ENCODE measurements around the gene CKLF. TPM values are rescaled to one million over a fixed set of nuclear protein-coding genes. Genes with fewer than 3 reads are reported as not detected.

The CKLF gene
- total and polyA plus RNA-seq, 4 donors = 9.5 to 36.1 (median 21.5) TPM

DNA sequence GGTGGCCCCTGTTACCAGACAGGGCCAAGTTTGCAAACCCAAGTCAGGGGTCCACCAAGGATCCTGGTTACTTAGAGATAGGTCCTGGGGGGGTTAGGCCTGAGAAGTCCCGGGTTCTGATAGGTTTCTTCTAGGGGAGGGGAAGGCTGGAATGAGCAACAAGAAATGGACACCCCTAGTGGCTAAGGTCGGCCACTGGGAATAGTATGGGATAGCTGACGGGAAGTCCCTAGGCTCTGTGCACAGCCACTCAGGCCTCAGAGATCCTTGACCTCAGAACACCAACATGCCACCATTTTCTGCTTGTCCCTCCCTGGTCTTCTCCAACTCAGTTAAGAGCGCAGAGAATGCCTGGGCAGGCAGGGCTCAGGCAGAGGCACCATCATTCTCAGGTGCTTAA is 15.9 kb upstream of the CKLF start:
- Histone ChIP-seq H3K36me3 (ENCODE audit: control insufficient read depth in 4 of 4, insufficient read depth in 3 of 4, low read depth in 1 of 4, low read length in 3 of 4) (peaks cover 4 to 33% (median 13%) of the 10 kb centered on the region in 4 donors), H3K4me1 (ENCODE audit: control insufficient read depth in 4 of 4, insufficient read depth in 4 of 4, low read length in 3 of 4) (no peaks in the 10 kb centered on the region), H3K9me3 (ENCODE audit: control insufficient read depth in 4 of 4, low read length in 3 of 4) (no peaks in the 10 kb centered on the region), H3K4me3 (ENCODE audit: low read depth in 1 of 3, low read length in 3 of 3) (no peak overlapping the region), H3K27ac (ENCODE audit: low read depth in 1 of 2, low read length in 2 of 2) (no peak overlapping the region), H3K27me3 (ENCODE audit: control insufficient read depth in 4 of 4, insufficient read depth in 4 of 4, low read length in 3 of 4) (no peaks in the 10 kb centered on the region), H3K9ac (ENCODE audit: low read depth in 1 of 2, low read length in 2 of 2) (no peak overlapping the region)
- no peak for TF ChIP-seq HNF4A (conservative IDR thresholded peaks at IDR 0.05)
- TF ChIP-seq RXRA (IDR thresholded peaks at IDR 0.05) = no peak
- TF ChIP-seq, protein P1, sequence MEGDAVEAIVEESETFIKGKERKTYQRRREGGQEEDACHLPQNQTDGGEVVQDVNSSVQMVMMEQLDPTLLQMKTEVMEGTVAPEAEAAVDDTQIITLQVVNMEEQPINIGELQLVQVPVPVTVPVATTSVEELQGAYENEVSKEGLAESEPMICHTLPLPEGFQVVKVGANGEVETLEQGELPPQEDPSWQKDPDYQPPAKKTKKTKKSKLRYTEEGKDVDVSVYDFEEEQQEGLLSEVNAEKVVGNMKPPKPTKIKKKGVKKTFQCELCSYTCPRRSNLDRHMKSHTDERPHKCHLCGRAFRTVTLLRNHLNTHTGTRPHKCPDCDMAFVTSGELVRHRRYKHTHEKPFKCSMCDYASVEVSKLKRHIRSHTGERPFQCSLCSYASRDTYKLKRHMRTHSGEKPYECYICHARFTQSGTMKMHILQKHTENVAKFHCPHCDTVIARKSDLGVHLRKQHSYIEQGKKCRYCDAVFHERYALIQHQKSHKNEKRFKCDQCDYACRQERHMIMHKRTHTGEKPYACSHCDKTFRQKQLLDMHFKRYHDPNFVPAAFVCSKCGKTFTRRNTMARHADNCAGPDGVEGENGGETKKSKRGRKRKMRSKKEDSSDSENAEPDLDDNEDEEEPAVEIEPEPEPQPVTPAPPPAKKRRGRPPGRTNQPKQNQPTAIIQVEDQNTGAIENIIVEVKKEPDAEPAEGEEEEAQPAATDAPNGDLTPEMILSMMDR (IDR thresholded peaks at IDR 0.05; ENCODE audit: low read depth, low read length, missing input control) = no peak
- TF ChIP-seq, protein P2, sequence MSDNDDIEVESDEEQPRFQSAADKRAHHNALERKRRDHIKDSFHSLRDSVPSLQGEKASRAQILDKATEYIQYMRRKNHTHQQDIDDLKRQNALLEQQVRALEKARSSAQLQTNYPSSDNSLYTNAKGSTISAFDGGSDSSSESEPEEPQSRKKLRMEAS (IDR thresholded peaks at IDR 0.05) = no peak
- TF ChIP-seq, protein P3, sequence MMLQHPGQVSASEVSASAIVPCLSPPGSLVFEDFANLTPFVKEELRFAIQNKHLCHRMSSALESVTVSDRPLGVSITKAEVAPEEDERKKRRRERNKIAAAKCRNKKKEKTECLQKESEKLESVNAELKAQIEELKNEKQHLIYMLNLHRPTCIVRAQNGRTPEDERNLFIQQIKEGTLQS (IDR thresholded peaks at IDR 0.05) = no peak
- no peak for TF ChIP-seq FOXA1 (IDR thresholded peaks at IDR 0.05)
- no peak for TF ChIP-seq SP1 (IDR thresholded peaks at IDR 0.05)
- TF ChIP-seq, protein P4, sequence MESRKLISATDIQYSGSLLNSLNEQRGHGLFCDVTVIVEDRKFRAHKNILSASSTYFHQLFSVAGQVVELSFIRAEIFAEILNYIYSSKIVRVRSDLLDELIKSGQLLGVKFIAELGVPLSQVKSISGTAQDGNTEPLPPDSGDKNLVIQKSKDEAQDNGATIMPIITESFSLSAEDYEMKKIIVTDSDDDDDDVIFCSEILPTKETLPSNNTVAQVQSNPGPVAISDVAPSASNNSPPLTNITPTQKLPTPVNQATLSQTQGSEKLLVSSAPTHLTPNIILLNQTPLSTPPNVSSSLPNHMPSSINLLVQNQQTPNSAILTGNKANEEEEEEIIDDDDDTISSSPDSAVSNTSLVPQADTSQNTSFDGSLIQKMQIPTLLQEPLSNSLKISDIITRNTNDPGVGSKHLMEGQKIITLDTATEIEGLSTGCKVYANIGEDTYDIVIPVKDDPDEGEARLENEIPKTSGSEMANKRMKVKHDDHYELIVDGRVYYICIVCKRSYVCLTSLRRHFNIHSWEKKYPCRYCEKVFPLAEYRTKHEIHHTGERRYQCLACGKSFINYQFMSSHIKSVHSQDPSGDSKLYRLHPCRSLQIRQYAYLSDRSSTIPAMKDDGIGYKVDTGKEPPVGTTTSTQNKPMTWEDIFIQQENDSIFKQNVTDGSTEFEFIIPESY (IDR thresholded peaks at IDR 0.05) = no peak
- no peak for TF ChIP-seq YY1 (IDR thresholded peaks at IDR 0.05)
- no peak for DNase-seq (ENCODE audit: low spot score)
- 94% methylated on average over 4 of the region's 4 CpGs for WGBS

DNA sequence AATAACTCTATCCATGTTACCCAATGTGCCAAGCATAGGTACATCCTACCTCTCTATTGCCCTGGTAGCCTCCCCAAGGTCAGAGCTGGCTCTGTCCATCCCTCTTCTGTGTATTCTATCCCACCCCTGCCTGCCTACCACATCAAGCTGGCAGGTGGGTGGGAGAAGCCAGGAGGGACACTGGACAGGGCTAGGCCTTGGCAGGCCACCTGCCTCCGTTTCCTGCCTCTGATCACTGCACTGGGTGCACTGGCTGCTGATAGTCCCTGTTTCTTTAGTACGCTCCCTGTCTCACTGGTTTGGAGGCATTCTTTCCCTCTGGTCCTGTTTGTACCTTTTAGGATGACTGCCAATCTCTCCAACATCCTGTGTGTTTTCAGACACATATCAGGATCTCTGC is 15.1 kb upstream of the CKLF start:
- H3K9me3 ChIP-seq (ENCODE audit: control insufficient read depth in 4 of 4, low read length in 3 of 4) = no peaks in the 10 kb centered on the region
- WGBS = 94% methylated on average over 2 of the region's 2 CpGs
- no peak overlapping the region for H3K9ac ChIP-seq (ENCODE audit: low read depth in 1 of 2, low read length in 2 of 2)
- DNase-seq (ENCODE audit: low spot score) = no peak
- no peak overlapping the region for H3K4me3 ChIP-seq (ENCODE audit: low read depth in 1 of 3, low read length in 3 of 3)
- no peaks in the 10 kb centered on the region for H3K27me3 ChIP-seq (ENCODE audit: control insufficient read depth in 4 of 4, insufficient read depth in 4 of 4, low read length in 3 of 4)
- no peaks in the 10 kb centered on the region for H3K4me1 ChIP-seq (ENCODE audit: control insufficient read depth in 4 of 4, insufficient read depth in 4 of 4, low read length in 3 of 4)
- H3K36me3 ChIP-seq (ENCODE audit: control insufficient read depth in 4 of 4, insufficient read depth in 3 of 4, low read depth in 1 of 4, low read length in 3 of 4) = peaks cover 4 to 29% (median 14%) of the 10 kb centered on the region in 4 donors
- TF ChIP-seq GABPA (IDR thresholded peaks at IDR 0.05 in 1 of 2, conservative IDR thresholded peaks at IDR 0.05 in 1 of 2) (no peak), EGR1 (IDR thresholded peaks at IDR 0.05; ENCODE audit: low read depth in 2 of 2) (no peak), RXRA (IDR thresholded peaks at IDR 0.05) (no peak), NR2F2 (IDR thresholded peaks at IDR 0.05) (no peak), HNF4G (IDR thresholded peaks at IDR 0.05) (no peak), YY1 (IDR thresholded peaks at IDR 0.05) (no peak), RAD21 (IDR thresholded peaks at IDR 0.05) (no peak), REST (IDR thresholded peaks at IDR 0.05) (no peak), FOXA1 (IDR thresholded peaks at IDR 0.05) (no peak)
- TF ChIP-seq, protein P3 (IDR thresholded peaks at IDR 0.05) = no peak
- TF ChIP-seq, protein P1 (IDR thresholded peaks at IDR 0.05; ENCODE audit: low read depth, low read length, missing input control) = no peak
- no peak overlapping the region for H3K27ac ChIP-seq (ENCODE audit: low read depth in 1 of 2, low read length in 2 of 2)

Measured in liver (tissue), 9 donors.